ENCODE data around the gene SLAIN1. TPM values are rescaled to one million over a fixed set of nuclear protein-coding genes. Genes with fewer than 3 reads are reported as not detected.

The SLAIN1 gene
- total RNA-seq, 1 donor from 2014 or later = 600 TPM

Small RNA genes lying within 50 kb of the gene (small RNA-seq; reads per million reads assigned to genes)
- not detected for gene MIR3665
- not detected for gene SPTLC1P5

Other genes with a start within 250 kb of the SLAIN1 start
- gene SCEL, start 162.0 kb upstream of the SLAIN1 start, total RNA-seq = 0.31 TPM
- gene EDNRB, start 221.1 kb downstream of the SLAIN1 start, total RNA-seq = 24.6 TPM

All from occipital lobe (tissue), 2 donors.